Upper lobe of left lung (tissue), 4 donors: ENCODE data around the gene DIAPH1.

Experiments used
- POLR2A ChIP-seq, 4 donors: fragments of 450-650 bp; IDR thresholded peaks; one replicate each; pipeline ENCODE4 v1.5.1; 2016 to 2017; ENCODE audit warnings: antibody characterized with exemption in 4 of 4, mild to moderate bottlenecking in 2 of 4
- TF ChIP-seq, protein P1 (sequence below), 6 experiments: fragments of 450-650 bp in 4 of 6; fragments of 200-600 bp in 2 of 6; sonication (generic) in 2 of 6; IDR thresholded peaks; one replicate each; pipeline ENCODE4 v1.5.1; 2016 to 2019; ENCODE audit warnings: antibody characterized with exemption in 6 of 6

DNA sequence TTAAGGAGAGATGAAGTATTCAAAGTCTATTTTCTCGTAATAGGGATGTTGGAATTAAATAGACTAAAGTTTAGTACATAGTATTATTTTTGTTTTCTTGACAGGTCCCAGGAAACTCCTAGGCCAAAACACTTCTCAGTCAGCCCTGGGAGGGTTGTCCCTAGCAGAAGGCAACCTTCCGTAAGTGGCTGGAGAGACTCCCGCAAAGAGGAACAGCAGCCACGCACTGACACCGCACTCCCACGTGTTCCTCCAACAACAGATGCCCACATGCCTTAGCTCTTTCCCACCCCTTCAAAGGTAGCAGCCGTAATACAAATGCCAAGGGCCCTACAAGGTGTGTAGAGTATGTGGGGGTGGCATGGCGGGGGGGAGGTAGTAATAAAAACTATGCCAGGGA, 101.5 kb downstream of the DIAPH1 start:
- TF ChIP-seq, protein P1, sequence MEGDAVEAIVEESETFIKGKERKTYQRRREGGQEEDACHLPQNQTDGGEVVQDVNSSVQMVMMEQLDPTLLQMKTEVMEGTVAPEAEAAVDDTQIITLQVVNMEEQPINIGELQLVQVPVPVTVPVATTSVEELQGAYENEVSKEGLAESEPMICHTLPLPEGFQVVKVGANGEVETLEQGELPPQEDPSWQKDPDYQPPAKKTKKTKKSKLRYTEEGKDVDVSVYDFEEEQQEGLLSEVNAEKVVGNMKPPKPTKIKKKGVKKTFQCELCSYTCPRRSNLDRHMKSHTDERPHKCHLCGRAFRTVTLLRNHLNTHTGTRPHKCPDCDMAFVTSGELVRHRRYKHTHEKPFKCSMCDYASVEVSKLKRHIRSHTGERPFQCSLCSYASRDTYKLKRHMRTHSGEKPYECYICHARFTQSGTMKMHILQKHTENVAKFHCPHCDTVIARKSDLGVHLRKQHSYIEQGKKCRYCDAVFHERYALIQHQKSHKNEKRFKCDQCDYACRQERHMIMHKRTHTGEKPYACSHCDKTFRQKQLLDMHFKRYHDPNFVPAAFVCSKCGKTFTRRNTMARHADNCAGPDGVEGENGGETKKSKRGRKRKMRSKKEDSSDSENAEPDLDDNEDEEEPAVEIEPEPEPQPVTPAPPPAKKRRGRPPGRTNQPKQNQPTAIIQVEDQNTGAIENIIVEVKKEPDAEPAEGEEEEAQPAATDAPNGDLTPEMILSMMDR (IDR thresholded peaks at IDR 0.05) = no peak
- TF ChIP-seq POLR2A (IDR thresholded peaks at IDR 0.05) = no peak
